Neural progenitor cell (in vitro differentiated cells): ENCODE results near the gene PLA2G4F. TPM values are rescaled to one million over a fixed set of nuclear protein-coding genes. Genes with fewer than 3 reads are reported as not detected.

ENCODE experiments used
- DNase-seq: peaks from one replicate; pipeline ENCODE4 v3.0.0-alpha.2; 2016; ENCODE audit warnings: low spot score
- H2AFZ ChIP-seq: fragments of 200-600 bp; sonication (generic); replicated peaks from 2 replicates; pipeline ENCODE4 v1.6.1; 2016; ENCODE audit warnings: antibody characterized with exemption
- H3F3A ChIP-seq: fragments of 200-600 bp; sonication (generic); 2 replicates; pipeline ENCODE4 v1.6.1; 2016; ENCODE audit warnings: antibody characterized with exemption, low read depth
- H3K27ac ChIP-seq: fragments of 200-600 bp; sonication (generic); 2 replicates; pipeline ENCODE4 v1.5.1; 2016; ENCODE audit warnings: mild to moderate bottlenecking
- H3K27me3 ChIP-seq: fragments of 200-600 bp; sonication (generic); 2 replicates; pipeline ENCODE4 v1.6.1; 2016; ENCODE audit warnings: mild to moderate bottlenecking, moderate library complexity
- H3K36me3 ChIP-seq: fragments of 200-600 bp; sonication (generic); 2 replicates; pipeline ENCODE4 v1.5.1; 2016
- H3K4me1 ChIP-seq: fragments of 200-600 bp; sonication (generic); 2 replicates; pipeline ENCODE4 v1.6.1; 2016; ENCODE audit warnings: mixed run types
- H3K4me2 ChIP-seq: fragments of 200-600 bp; sonication (generic); 2 replicates; pipeline ENCODE4 v1.6.1; 2016
- H3K4me3 ChIP-seq: fragments of 200-600 bp; sonication (generic); 2 replicates; pipeline ENCODE4 v1.5.1; 2016
- H3K79me2 ChIP-seq: fragments of 200-600 bp; sonication (generic); 2 replicates; pipeline ENCODE4 v1.6.1; 2016; ENCODE audit warnings: low read depth
- H3K9ac ChIP-seq: fragments of 200-600 bp; sonication (generic); 2 replicates; pipeline ENCODE4 v1.6.1; 2016
- H3K9me3 ChIP-seq: fragments of 200-600 bp; sonication (generic); 2 replicates; pipeline ENCODE4 v1.5.1; 2016; ENCODE audit warnings: low read depth
- H4K20me1 ChIP-seq: fragments of 200-600 bp; sonication (generic); 2 replicates; pipeline ENCODE4 v1.6.1; 2016; ENCODE audit warnings: low read depth
- H3K27ac Mint-ChIP-seq: 3 replicates; pipeline ENCODE4 v1.8.0; 2021; ENCODE audit warnings: mixed read lengths
- H3K27me3 Mint-ChIP-seq: 2 replicates; pipeline ENCODE4 v1.8.0; 2022; ENCODE audit warnings: low read depth, mild to moderate bottlenecking, inconsistent platforms, moderate library complexity, mixed read lengths; ENCODE audit not compliant: insufficient read depth
- H3K36me3 Mint-ChIP-seq: 3 replicates; pipeline ENCODE4 v1.8.0; 2021; ENCODE audit warnings: mixed read lengths
- H3K4me1 Mint-ChIP-seq: 3 replicates; pipeline ENCODE4 v1.8.0; 2021; ENCODE audit warnings: mixed read lengths
- H3K4me3 Mint-ChIP-seq: 3 replicates; pipeline ENCODE4 v1.8.0; 2021; ENCODE audit warnings: mild to moderate bottlenecking, moderate library complexity, mixed read lengths
- H3K9me3 Mint-ChIP-seq: 3 replicates; pipeline ENCODE4 v1.8.0; 2020; ENCODE audit warnings: mixed read lengths
- EZH2 ChIP-seq: fragments of 200-600 bp; sonication (generic); IDR thresholded peaks from 2 replicates; pipeline ENCODE4 v1.6.1; 2017; ENCODE audit warnings: antibody characterized with exemption, mild to moderate bottlenecking, moderate library complexity
- EZH2phosphoT487 ChIP-seq: fragments of 200-600 bp; sonication (generic); IDR thresholded peaks from 2 replicates; pipeline ENCODE4 v1.6.1; 2017; ENCODE audit warnings: antibody characterized with exemption
- total RNA-seq: library from RNA; depleted of rRNA; stranded (reverse); fragments of >200 nt; gene quantifications from 2 replicates; pipeline ENCODE4 v1.2.3, GENCODE V29; 2015; ENCODE audit warnings: low replicate concordance
- TF ChIP-seq, protein P1 (sequence below): fragments of 200-600 bp; sonication (generic); IDR thresholded peaks from 2 replicates; pipeline ENCODE4 v1.5.1; 2017; ENCODE audit warnings: antibody characterized with exemption, mild to moderate bottlenecking

PLA2G4F gene
- not detected in 2 replicates for total RNA-seq

GRCh38 chr15:42156243-42156922, at the start of gene PLA2G4F:
TSS of gene PLA2G4F (minus strand) at chr15:42156636. CDS start at chr15:42156549, 87 bp downstream.
- H3K79me2 ChIP-seq: no peaks in the 10 kb centered on the region
- no peaks in the 10 kb centered on the region for H3K9me3 Mint-ChIP-seq
- DNase-seq: no peak
- TF ChIP-seq EZH2phosphoT487: no peak
- TF ChIP-seq, protein P1, sequence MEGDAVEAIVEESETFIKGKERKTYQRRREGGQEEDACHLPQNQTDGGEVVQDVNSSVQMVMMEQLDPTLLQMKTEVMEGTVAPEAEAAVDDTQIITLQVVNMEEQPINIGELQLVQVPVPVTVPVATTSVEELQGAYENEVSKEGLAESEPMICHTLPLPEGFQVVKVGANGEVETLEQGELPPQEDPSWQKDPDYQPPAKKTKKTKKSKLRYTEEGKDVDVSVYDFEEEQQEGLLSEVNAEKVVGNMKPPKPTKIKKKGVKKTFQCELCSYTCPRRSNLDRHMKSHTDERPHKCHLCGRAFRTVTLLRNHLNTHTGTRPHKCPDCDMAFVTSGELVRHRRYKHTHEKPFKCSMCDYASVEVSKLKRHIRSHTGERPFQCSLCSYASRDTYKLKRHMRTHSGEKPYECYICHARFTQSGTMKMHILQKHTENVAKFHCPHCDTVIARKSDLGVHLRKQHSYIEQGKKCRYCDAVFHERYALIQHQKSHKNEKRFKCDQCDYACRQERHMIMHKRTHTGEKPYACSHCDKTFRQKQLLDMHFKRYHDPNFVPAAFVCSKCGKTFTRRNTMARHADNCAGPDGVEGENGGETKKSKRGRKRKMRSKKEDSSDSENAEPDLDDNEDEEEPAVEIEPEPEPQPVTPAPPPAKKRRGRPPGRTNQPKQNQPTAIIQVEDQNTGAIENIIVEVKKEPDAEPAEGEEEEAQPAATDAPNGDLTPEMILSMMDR: no peak
- TF ChIP-seq EZH2: no peak
- H3F3A ChIP-seq: no peaks in the 10 kb centered on the region
- H2AFZ ChIP-seq: no peak within 1 kb of the TSS
- no peaks in the 10 kb centered on the region for H3K36me3 ChIP-seq
- peaks cover 9% of the 10 kb centered on the region for H3K36me3 Mint-ChIP-seq
- H3K27me3 ChIP-seq: no peaks in the 10 kb centered on the region
- H3K4me2 ChIP-seq: no peak within 1 kb of the TSS
- no peak within 1 kb of the TSS for H3K4me3 ChIP-seq
- H3K9ac ChIP-seq: no peak within 1 kb of the TSS
- H3K9me3 ChIP-seq: no peaks in the 10 kb centered on the region
- H3K4me1 ChIP-seq: no peaks in the 10 kb centered on the region
- H3K4me1 Mint-ChIP-seq: peaks cover 6% of the 10 kb centered on the region
- H3K27ac ChIP-seq: no peak within 1 kb of the TSS
- no peak within 1 kb of the TSS for H3K4me3 Mint-ChIP-seq
- H4K20me1 ChIP-seq: no peaks in the 10 kb centered on the region
- no peak within 1 kb of the TSS for H3K27ac Mint-ChIP-seq
- peaks cover 7% of the 10 kb centered on the region for H3K27me3 Mint-ChIP-seq

DNA sequence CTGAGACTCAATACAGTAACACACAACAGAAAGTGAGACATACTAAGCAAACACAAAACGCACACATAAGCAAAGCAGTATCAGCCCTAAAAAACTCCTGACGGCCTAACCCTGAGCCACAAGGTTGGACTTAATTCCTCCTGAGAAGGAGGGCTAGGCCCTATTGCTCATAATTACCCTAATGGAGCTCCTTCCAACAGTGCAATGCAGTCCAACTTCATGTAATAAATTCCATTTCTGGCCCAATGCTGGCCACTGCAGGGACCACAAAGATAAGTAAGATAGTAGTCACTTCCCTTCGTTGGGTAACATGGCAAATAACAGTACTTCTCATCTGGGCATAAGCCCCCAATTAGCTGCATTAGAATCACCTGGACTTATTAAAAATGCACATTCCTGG, 47.5 kb upstream of the PLA2G4F start:
- no peaks in the 10 kb centered on the region for H3K9me3 ChIP-seq
- Mint-ChIP-seq H3K36me3 (no peaks in the 10 kb centered on the region), H3K27ac (no peak overlapping the region), H3K9me3 (no peaks in the 10 kb centered on the region), H3K4me3 (no peak overlapping the region), H3K4me1 (peaks cover 16% of the 10 kb centered on the region), H3K27me3 (no peaks in the 10 kb centered on the region)
- TF ChIP-seq EZH2: no peak
- no peak for TF ChIP-seq EZH2phosphoT487
- TF ChIP-seq, protein P1: no peak
- no peak overlapping the region for H2AFZ ChIP-seq
- H3K4me3 ChIP-seq: no peak overlapping the region
- H3K36me3 ChIP-seq: no peaks in the 10 kb centered on the region
- H3K4me2 ChIP-seq: no peak overlapping the region
- no peak for DNase-seq
- H4K20me1 ChIP-seq: peaks cover 19% of the 10 kb centered on the region
- H3K27ac ChIP-seq: no peak overlapping the region
- peaks cover 52% of the 10 kb centered on the region for H3K79me2 ChIP-seq
- peaks cover 7% of the 10 kb centered on the region for H3F3A ChIP-seq
- H3K4me1 ChIP-seq: peaks cover 9% of the 10 kb centered on the region
- H3K27me3 ChIP-seq: no peaks in the 10 kb centered on the region
- H3K9ac ChIP-seq: no peak overlapping the region

GRCh38 chr15:42202653-42203052, 46.2 kb upstream of the PLA2G4F start:
- H3K9me3 ChIP-seq: no peaks in the 10 kb centered on the region
- H3K27ac Mint-ChIP-seq: no peak overlapping the region
- no peak overlapping the region for H3K4me2 ChIP-seq
- H3K27me3 Mint-ChIP-seq: no peaks in the 10 kb centered on the region
- H4K20me1 ChIP-seq: peaks cover 19% of the 10 kb centered on the region
- no peak overlapping the region for H3K4me3 Mint-ChIP-seq
- H3K36me3 Mint-ChIP-seq: peaks cover 2% of the 10 kb centered on the region
- no peaks in the 10 kb centered on the region for H3F3A ChIP-seq
- H3K27me3 ChIP-seq: no peaks in the 10 kb centered on the region
- TF ChIP-seq EZH2 (no peak), EZH2phosphoT487 (no peak)
- TF ChIP-seq, protein P1: no peak
- H3K79me2 ChIP-seq: peaks cover 50% of the 10 kb centered on the region
- H3K9me3 Mint-ChIP-seq: no peaks in the 10 kb centered on the region
- H3K9ac ChIP-seq: no peak overlapping the region
- DNase-seq: no peak
- H3K4me1 Mint-ChIP-seq: peaks cover 14% of the 10 kb centered on the region
- no peak overlapping the region for H2AFZ ChIP-seq
- H3K4me3 ChIP-seq: no peak overlapping the region
- no peak overlapping the region for H3K27ac ChIP-seq
- peaks cover 9% of the 10 kb centered on the region for H3K4me1 ChIP-seq
- no peaks in the 10 kb centered on the region for H3K36me3 ChIP-seq
